ENCODE data around the gene ACSS1. TPM values are rescaled to one million over a fixed set of nuclear protein-coding genes. Genes with fewer than 3 reads are reported as not detected.

The ACSS1 gene
- total RNA-seq, 2 experiments from 2014 or later, result 38.3 to 40.3 TPM

GRCh38 chr20:24966317-24967012, 91.5 kb downstream of the ACSS1 start:
- DNase-seq, result no peak
- H3K36me3 Mint-ChIP-seq (ENCODE audit: low read depth), result peaks cover 82% of the 10 kb centered on the region
- POLR2A ChIA-PET, result no interaction called here
- peaks cover 8% of the 10 kb centered on the region for H3K4me1 Mint-ChIP-seq
- H3K27me3 Mint-ChIP-seq, result no peaks in the 10 kb centered on the region
- H3K27ac Mint-ChIP-seq, result no peak overlapping the region
- no peak overlapping the region for H3K4me3 Mint-ChIP-seq
- H3K9me3 Mint-ChIP-seq, result no peaks in the 10 kb centered on the region
- CTCF ChIA-PET, result no interaction called here

GRCh38 chr20:24965065-24965919, 92.6 kb downstream of the ACSS1 start:
- CTCF ChIA-PET, result interaction anchor here (1.5 kb wide), 1 partner anchor 35 kb away, joined by 4 read pairs; no protein-coding TSS in a partner anchor
- no peaks in the 10 kb centered on the region for H3K9me3 Mint-ChIP-seq
- peak; percentile 14 for DNase-seq
- peaks cover 86% of the 10 kb centered on the region for H3K36me3 Mint-ChIP-seq (ENCODE audit: low read depth)
- no peaks in the 10 kb centered on the region for H3K27me3 Mint-ChIP-seq
- H3K4me3 Mint-ChIP-seq, result no peak overlapping the region
- H3K27ac Mint-ChIP-seq, result peak overlapping the region; percentile 1
- peaks cover 18% of the 10 kb centered on the region for H3K4me1 Mint-ChIP-seq
- POLR2A ChIA-PET, result interaction anchor here (1.4 to 2.3 kb wide), 3 partner anchors 11 to 34 kb away, joined by 5 to 7 read pairs (median 6); no protein-coding TSS in a partner anchor

GRCh38 chr20:24964506-24964840, 93.5 kb downstream of the ACSS1 start:
- peaks cover 85% of the 10 kb centered on the region for H3K36me3 Mint-ChIP-seq (ENCODE audit: low read depth)
- peak; percentile 11 for DNase-seq
- POLR2A ChIA-PET, result interaction anchor here (1.4 to 2.3 kb wide), 3 partner anchors 10 to 33 kb away, joined by 5 to 7 read pairs (median 6); no protein-coding TSS in a partner anchor
- no peak overlapping the region for H3K27ac Mint-ChIP-seq
- peaks cover 20% of the 10 kb centered on the region for H3K4me1 Mint-ChIP-seq
- CTCF ChIA-PET, result interaction anchor here (1.5 kb wide), 1 partner anchor 34 kb away, joined by 4 read pairs; no protein-coding TSS in a partner anchor
- H3K4me3 Mint-ChIP-seq, result no peak overlapping the region
- no peaks in the 10 kb centered on the region for H3K27me3 Mint-ChIP-seq
- no peaks in the 10 kb centered on the region for H3K9me3 Mint-ChIP-seq

- H3K36me3 Mint-ChIP-seq (ENCODE audit: low read depth), result peaks cover 87% of the 10 kb centered on the region
- H3K9me3 Mint-ChIP-seq, result no peaks in the 10 kb centered on the region
- ChIA-PET POLR2A (interaction anchor here (1.4 to 2.3 kb wide), 3 partner anchors 9 to 32 kb away, joined by 5 to 7 read pairs (median 6); no protein-coding TSS in a partner anchor), CTCF (interaction anchor here (0.8 to 1.5 kb wide), 2 partner anchors 9 to 33 kb away, joined by 3 to 4 read pairs; no protein-coding TSS in a partner anchor)
- H3K27ac Mint-ChIP-seq, result no peak overlapping the region
- H3K4me3 Mint-ChIP-seq, result no peak overlapping the region
- peak; percentile 11 for DNase-seq
- H3K27me3 Mint-ChIP-seq, result no peaks in the 10 kb centered on the region
- peaks cover 20% of the 10 kb centered on the region for H3K4me1 Mint-ChIP-seq
Observed at GRCh38 chr20:24963672-24964505, 94.0 kb downstream of the ACSS1 start.

- Mint-ChIP-seq H3K27ac (no peak overlapping the region), H3K9me3 (no peaks in the 10 kb centered on the region), H3K4me1 (peaks cover 20% of the 10 kb centered on the region), H3K27me3 (no peaks in the 10 kb centered on the region), H3K4me3 (no peak overlapping the region), H3K36me3 (ENCODE audit: low read depth) (peaks cover 85% of the 10 kb centered on the region)
- CTCF ChIA-PET, result no interaction called here
- POLR2A ChIA-PET, result interaction anchor here (0.5 kb wide), 1 partner anchor 287 kb away, joined by 3 read pairs; no protein-coding TSS in a partner anchor
- DNase-seq, result no peak
Observed at GRCh38 chr20:24962510-24962909, 95.4 kb downstream of the ACSS1 start.

- no peak for DNase-seq
- H3K36me3 Mint-ChIP-seq (ENCODE audit: low read depth), result peaks cover 84% of the 10 kb centered on the region
- H3K27ac Mint-ChIP-seq, result peak overlapping the region; percentile 77
- ChIA-PET CTCF (no interaction called here), POLR2A (interaction anchor here (0.5 to 2.0 kb wide), 2 partner anchors 13 to 288 kb away, joined by 3 to 11 read pairs; partner anchors contain the start of gene CST7)
- peaks cover 20% of the 10 kb centered on the region for H3K4me1 Mint-ChIP-seq
- no peaks in the 10 kb centered on the region for H3K9me3 Mint-ChIP-seq
- no peaks in the 10 kb centered on the region for H3K27me3 Mint-ChIP-seq
- H3K4me3 Mint-ChIP-seq, result no peak overlapping the region
Observed at GRCh38 chr20:24962182-24962492, 95.8 kb downstream of the ACSS1 start.

GRCh38 chr20:24961384-24962181, 96.4 kb downstream of the ACSS1 start:
- Mint-ChIP-seq H3K36me3 (ENCODE audit: low read depth) (peaks cover 86% of the 10 kb centered on the region), H3K27me3 (no peaks in the 10 kb centered on the region), H3K27ac (peak overlapping the region; percentile 77), H3K9me3 (no peaks in the 10 kb centered on the region), H3K4me1 (peaks cover 20% of the 10 kb centered on the region), H3K4me3 (no peak overlapping the region)
- ChIA-PET POLR2A (interaction anchor here (0.8 to 2.0 kb wide), 3 partner anchors 12 to 29 kb away, joined by 3 to 11 read pairs (median 3); partner anchors contain the start of gene CST7), CTCF (interaction anchor here (0.7 to 1.6 kb wide), 3 partner anchors 11 to 18 kb away, joined by 3 to 4 read pairs (median 3); no protein-coding TSS in a partner anchor)
- DNase-seq, result peak; percentile 11

- Mint-ChIP-seq H3K9me3 (no peaks in the 10 kb centered on the region), H3K4me3 (no peak overlapping the region), H3K27ac (peak overlapping the region; percentile 77), H3K27me3 (no peaks in the 10 kb centered on the region), H3K36me3 (ENCODE audit: low read depth) (peaks cover 86% of the 10 kb centered on the region), H3K4me1 (peaks cover 25% of the 10 kb centered on the region)
- DNase-seq, result no peak
- ChIA-PET POLR2A (interaction anchor here (0.8 to 2.0 kb wide), 4 partner anchors 8 to 29 kb away, joined by 3 to 11 read pairs (median 3); partner anchors contain the start of gene CST7), CTCF (interaction anchor here (0.7 to 1.6 kb wide), 3 partner anchors 10 to 19 kb away, joined by 3 to 4 read pairs (median 3); no protein-coding TSS in a partner anchor)
Observed at GRCh38 chr20:24960861-24961260, 97.1 kb downstream of the ACSS1 start.

- peak; percentile 13 for DNase-seq
- ChIA-PET POLR2A (interaction anchor here (0.8 to 2.0 kb wide), 4 partner anchors 8 to 30 kb away, joined by 3 to 11 read pairs (median 3); partner anchors contain the start of gene CST7), CTCF (interaction anchor here (1.3 to 1.6 kb wide), 2 partner anchors 10 to 20 kb away, joined by 3 to 4 read pairs; no protein-coding TSS in a partner anchor)
- H3K4me1 Mint-ChIP-seq, result peaks cover 30% of the 10 kb centered on the region
- no peaks in the 10 kb centered on the region for H3K27me3 Mint-ChIP-seq
- H3K9me3 Mint-ChIP-seq, result no peaks in the 10 kb centered on the region
- H3K27ac Mint-ChIP-seq, result peak overlapping the region; percentile 77
- no peak overlapping the region for H3K4me3 Mint-ChIP-seq
- H3K36me3 Mint-ChIP-seq (ENCODE audit: low read depth), result peaks cover 87% of the 10 kb centered on the region
Observed at GRCh38 chr20:24960302-24960801, 97.6 kb downstream of the ACSS1 start.

GRCh38 chr20:24959591-24960301, 98.2 kb downstream of the ACSS1 start:
- Mint-ChIP-seq H3K27ac (peak overlapping the region; percentile 54), H3K36me3 (ENCODE audit: low read depth) (peaks cover 86% of the 10 kb centered on the region), H3K27me3 (no peaks in the 10 kb centered on the region), H3K9me3 (no peaks in the 10 kb centered on the region), H3K4me3 (no peak overlapping the region), H3K4me1 (peaks cover 36% of the 10 kb centered on the region)
- ChIA-PET POLR2A (interaction anchor here (1.2 to 2.0 kb wide), 2 partner anchors 7 to 10 kb away, joined by 3 to 11 read pairs; partner anchors contain the start of gene CST7), CTCF (interaction anchor here (1.4 kb wide), 1 partner anchor 29 kb away, joined by 3 read pairs; no protein-coding TSS in a partner anchor)
- DNase-seq, result peak; percentile 11

Data from activated CD4-positive, alpha-beta memory T cell treated with anti-CD3 and anti-CD28 coated beads, Interleukin-2, amount 10 ng/mL, durations not matched to agents 7 days and 5 days (primary cell).